ENCODE results near the gene UGT1A4. TPM values are rescaled to one million over a fixed set of nuclear protein-coding genes. Genes with fewer than 3 reads are reported as not detected.

UGT1A4 gene
- polyA plus RNA-seq, 3 donors, result not detected

DNA sequence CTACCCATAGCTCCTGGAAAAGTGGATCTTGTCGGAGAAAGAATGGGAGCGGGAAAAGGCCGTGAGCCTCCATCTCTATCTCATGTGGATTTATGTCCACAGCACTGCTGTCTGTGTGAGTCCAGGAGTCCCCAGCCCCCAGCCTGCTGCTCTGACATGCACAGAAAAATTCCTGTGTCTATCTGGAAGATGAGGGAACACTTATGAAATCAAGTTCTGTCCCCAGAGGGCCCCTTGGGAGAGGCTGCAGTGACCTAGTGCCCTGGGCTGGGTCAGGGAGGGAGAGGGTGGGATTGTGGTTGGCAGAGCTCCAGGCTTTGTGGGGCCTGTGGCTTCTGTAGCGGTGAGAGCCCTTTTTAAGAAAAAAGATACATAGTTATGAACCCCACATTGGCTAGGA is 98.2 kb downstream of the UGT1A4 start:
- H3K9me3 Mint-ChIP-seq, result peaks cover 0 to 5% (median 0%) of the 10 kb centered on the region in 7 donors

DNA sequence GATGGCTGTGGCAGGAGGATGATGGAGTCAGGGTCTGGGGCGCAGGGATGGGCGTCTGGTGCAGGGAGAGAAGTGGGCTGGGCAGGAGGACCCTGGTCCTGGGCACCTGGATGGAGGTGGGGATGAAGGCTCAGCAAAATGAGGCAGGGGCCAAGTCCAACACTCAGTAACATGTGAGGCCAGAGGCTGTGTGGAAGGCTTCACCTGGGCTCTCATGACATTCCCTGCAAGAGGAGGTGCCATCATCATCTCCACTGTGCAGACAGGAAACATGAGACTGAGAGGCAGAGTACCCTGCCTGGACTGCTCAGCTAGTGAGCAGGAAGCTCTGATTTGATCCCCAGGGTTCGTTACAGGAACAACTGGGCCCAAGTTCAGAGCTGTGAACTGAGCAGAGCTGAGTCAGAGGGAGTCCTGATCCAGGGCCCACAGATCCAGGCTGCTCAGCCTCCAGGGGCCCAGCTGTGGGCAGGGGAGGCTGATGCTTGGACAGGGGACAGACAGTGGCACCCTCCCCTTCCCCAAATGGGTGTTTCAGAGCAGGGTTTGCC is 98.9 kb downstream of the UGT1A4 start:
- Histone ChIP-seq H3K27me3 (ENCODE audit: control insufficient read depth in 2 of 2, insufficient read depth in 2 of 2, low read length in 2 of 2) (no peaks in the 10 kb centered on the region), H3K79me2 (ENCODE audit: insufficient read depth, low read length) (no peaks in the 10 kb centered on the region), H3K27ac (ENCODE audit: low read depth in 1 of 2, low read length in 2 of 2) (no peak overlapping the region), H3K9me3 (replicated peaks in 1 of 2; ENCODE audit: control insufficient read depth in 1 of 2, insufficient read depth in 1 of 2, low read length in 2 of 2) (no peaks in the 10 kb centered on the region), H3K4me3 (replicated peaks in 1 of 3; ENCODE audit: low read depth in 2 of 3, low read length in 3 of 3) (no peak overlapping the region), H3K4me1 (ENCODE audit: control insufficient read depth in 1 of 2, insufficient read depth in 2 of 2, low read length in 2 of 2) (no peaks in the 10 kb centered on the region), H2AFZ (ENCODE audit: insufficient read depth, low read depth, low read length, poor library complexity, severe bottlenecking) (no peak overlapping the region), H3K9ac (ENCODE audit: insufficient read depth, low read length, poor library complexity, severe bottlenecking) (no peak overlapping the region), H3K4me2 (replicated peaks; ENCODE audit: extremely low read depth, low read length, poor library complexity, severe bottlenecking) (no peak overlapping the region), H4K20me1 (ENCODE audit: insufficient read depth, low read length) (no peaks in the 10 kb centered on the region), H3K36me3 (replicated peaks in 1 of 2; ENCODE audit: control insufficient read depth in 1 of 2, insufficient read depth in 2 of 2, low read length in 2 of 2) (no peaks in the 10 kb centered on the region)
- no peak overlapping the region for H3K4me3 Mint-ChIP-seq
- H3K27ac Mint-ChIP-seq, result peak overlapping the region in 1 of 7 donors; percentile 65
- 72% methylated on average over 3 of the region's 3 CpGs for WGBS (ENCODE audit: insufficient coverage)
- no peak for DNase-seq
- no peaks in the 10 kb centered on the region for H3K36me3 Mint-ChIP-seq
- H3K4me1 Mint-ChIP-seq, result no peaks in the 10 kb centered on the region
- peaks cover 2 to 9% (median 7%) of the 10 kb centered on the region in 3 donors for H3K27me3 Mint-ChIP-seq (ENCODE audit: low read depth in 3 of 3)
- peaks cover 0 to 5% (median 0%) of the 10 kb centered on the region in 7 donors for H3K9me3 Mint-ChIP-seq
- intact Hi-C loops (cut with micrococcal nuclease), result no loop called here
- TF ChIP-seq CTCF (IDR thresholded peaks at IDR 0.05), result no peak

More for the DNA sequence above, 98.2 kb downstream of the UGT1A4 start:
- no peaks in the 10 kb centered on the region for H4K20me1 ChIP-seq (ENCODE audit: insufficient read depth, low read length)
- H3K79me2 ChIP-seq (ENCODE audit: insufficient read depth, low read length), result no peaks in the 10 kb centered on the region
- DNase-seq, result no peak
- peaks cover 2 to 9% (median 7%) of the 10 kb centered on the region in 3 donors for H3K27me3 Mint-ChIP-seq (ENCODE audit: low read depth in 3 of 3)
- TF ChIP-seq CTCF (IDR thresholded peaks at IDR 0.05), result no peak
- no peaks in the 10 kb centered on the region for H3K36me3 ChIP-seq (replicated peaks in 1 of 2; ENCODE audit: control insufficient read depth in 1 of 2, insufficient read depth in 2 of 2, low read length in 2 of 2)
- H3K4me1 ChIP-seq (ENCODE audit: control insufficient read depth in 1 of 2, insufficient read depth in 2 of 2, low read length in 2 of 2), result no peaks in the 10 kb centered on the region
- H3K9ac ChIP-seq (ENCODE audit: insufficient read depth, low read length, poor library complexity, severe bottlenecking), result no peak overlapping the region
- H3K4me3 ChIP-seq (replicated peaks in 1 of 3; ENCODE audit: low read depth in 2 of 3, low read length in 3 of 3), result no peak overlapping the region
- H3K9me3 ChIP-seq (replicated peaks in 1 of 2; ENCODE audit: control insufficient read depth in 1 of 2, insufficient read depth in 1 of 2, low read length in 2 of 2), result no peaks in the 10 kb centered on the region
- no peaks in the 10 kb centered on the region for H3K36me3 Mint-ChIP-seq
- no peak overlapping the region for H3K4me3 Mint-ChIP-seq
- H3K4me1 Mint-ChIP-seq, result no peaks in the 10 kb centered on the region
- no peaks in the 10 kb centered on the region for H3K27me3 ChIP-seq (ENCODE audit: control insufficient read depth in 2 of 2, insufficient read depth in 2 of 2, low read length in 2 of 2)
- WGBS (ENCODE audit: insufficient coverage), result 93% methylated on average over 3 of the region's 4 CpGs
- intact Hi-C loops (cut with micrococcal nuclease), result no loop called here
- no peak overlapping the region for H3K4me2 ChIP-seq (replicated peaks; ENCODE audit: extremely low read depth, low read length, poor library complexity, severe bottlenecking)
- no peak overlapping the region for H3K27ac Mint-ChIP-seq
- no peak overlapping the region for H3K27ac ChIP-seq (ENCODE audit: low read depth in 1 of 2, low read length in 2 of 2)
- H2AFZ ChIP-seq (ENCODE audit: insufficient read depth, low read depth, low read length, poor library complexity, severe bottlenecking), result no peak overlapping the region

Data from CD14-positive monocyte (primary cell).